Kidney (tissue), 14 donors: Measurements from ENCODE around the gene GJB4. TPM values are rescaled to one million over a fixed set of nuclear protein-coding genes. Genes with fewer than 3 reads are reported as not detected.

Source experiments
- DNase-seq, 5 donors: peaks; one replicate each; pipeline ENCODE4 v3.0.0-alpha.2; 2013 to 2020
- FAIRE-seq: peaks from 2 replicates; lab custom pipeline; 2012; peaks lifted over from hg19 to GRCh38; lab: Jason Lieb, UNC
- H3K27ac ChIP-seq, 2 donors: one replicate each; pipeline ENCODE4 v1.7.0; 2013; ENCODE audit warnings: low read depth in 2 of 2, low read length in 2 of 2, inconsistent platforms in 1 of 2
- H3K27me3 ChIP-seq: one replicate; pipeline ENCODE4 v1.7.1; 2013; ENCODE audit warnings: low read length, inconsistent platforms; ENCODE audit not compliant: control insufficient read depth, insufficient read depth
- H3K36me3 ChIP-seq, 3 donors: one replicate each; pipeline versions ENCODE4 v1.7.0 to v1.7.1; 2013; ENCODE audit warnings: low read length in 3 of 3, control low read depth in 1 of 3, inconsistent platforms in 1 of 3; ENCODE audit not compliant: insufficient read depth in 3 of 3, control insufficient read depth in 2 of 3
- H3K4me1 ChIP-seq, 3 donors: one replicate each; pipeline versions ENCODE4 v1.7.0 to v1.7.1; 2013; ENCODE audit warnings: low read length in 3 of 3, inconsistent platforms in 1 of 3, low read depth in 1 of 3; ENCODE audit not compliant: control insufficient read depth in 2 of 3, insufficient read depth in 2 of 3
- H3K4me3 ChIP-seq, 3 donors: one replicate each; pipeline versions ENCODE4 v1.7.0 to v1.8.1; 2013; ENCODE audit warnings: low read length in 3 of 3, control low read depth in 1 of 3, inconsistent platforms in 1 of 3
- H3K9ac ChIP-seq, 3 donors: one replicate each; pipeline versions ENCODE4 v1.7.0 to v1.7.1; 2013; ENCODE audit warnings: low read length in 3 of 3, control low read depth in 1 of 3, inconsistent platforms in 1 of 3
- H3K9me3 ChIP-seq, 3 donors: one replicate each; pipeline versions ENCODE4 v1.7.0 to v1.7.1; 2013; ENCODE audit warnings: low read length in 3 of 3, control low read depth in 1 of 3, inconsistent platforms in 1 of 3; ENCODE audit not compliant: control insufficient read depth in 2 of 3, insufficient read depth in 1 of 3
- CTCF ChIP-seq: IDR thresholded peaks from 3 replicates; pipeline ENCODE4 v1.5.1; 2012; ENCODE audit warnings: mild to moderate bottlenecking, moderate library complexity, borderline replicate concordance; ENCODE audit not compliant: insufficient read depth; ENCODE audit errors: extremely low read depth
- intact Hi-C: fragments of 100-400 bp; cut with DNase I; formaldehyde crosslinking; loops from one replicate; pipeline ENCODE4 v1.11.1; 2022
- polyA plus RNA-seq: library from polyadenylated mRNA; stranded (reverse); fragments of 350-450 nt; fragmentation: Illumina TruSeq; extraction: RNeasy Lipid Tissue Mini Kit (QIAGEN cat#74804); gene quantifications from one replicate; pipeline ENCODE4 v1.2.3, GENCODE V29; 2014; ENCODE audit warnings: low read depth, low replicate concordance; ENCODE audit not compliant: insufficient read depth
- total RNA-seq: library from RNA; stranded (reverse); fragmentation: NEBNext Ultra II Directional; extraction: Animal tissue kit (Norgen Biotek cat#: 25700); gene quantifications from one replicate; pipeline ENCODE4 v1.2.1, GENCODE V29; 2021
- donor health status: control.
- donor health status: control.
- donor health status: control.
- donor health status: control.
- donor health status: control.
- donor health status: DM: yes; HTN: yes; CAD: no.
- donor health status: Normal renal cell carcinoma (clear cell type).

GJB4 gene
- total and polyA plus RNA-seq, 2 donors from 2014 or later = 0.50 TPM; not detected in 1

- no peaks in the 10 kb centered on the region for H3K27me3 ChIP-seq
- no peaks in the 10 kb centered on the region for H3K36me3 ChIP-seq
- no peak for FAIRE-seq
- intact Hi-C loops = no loop called here
- H3K4me3 ChIP-seq = no peak overlapping the region
- peak in 1 of 5 donors; percentile 63 for DNase-seq
- TF ChIP-seq CTCF = no peak
- no peak overlapping the region for H3K27ac ChIP-seq
- no peak overlapping the region for H3K9ac ChIP-seq
- no peaks in the 10 kb centered on the region for H3K4me1 ChIP-seq
- H3K9me3 ChIP-seq = no peaks in the 10 kb centered on the region
Measured at GRCh38 chr1:34757386-34757785, 2.2 kb upstream of the GJB4 start.

- no peaks in the 10 kb centered on the region for H3K9me3 ChIP-seq
- intact Hi-C loops = no loop called here
- no peak for FAIRE-seq
- H3K27me3 ChIP-seq = no peaks in the 10 kb centered on the region
- TF ChIP-seq CTCF = no peak
- DNase-seq = peak in 3 of 5 donors; percentile 15 to 43 (median 41)
- H3K9ac ChIP-seq = no peak overlapping the region
- no peaks in the 10 kb centered on the region for H3K36me3 ChIP-seq
- no peaks in the 10 kb centered on the region for H3K4me1 ChIP-seq
- no peak overlapping the region for H3K4me3 ChIP-seq
- H3K27ac ChIP-seq = no peak overlapping the region
Measured at GRCh38 chr1:34758751-34759150, 789 bp upstream of the GJB4 start.

- no peaks in the 10 kb centered on the region for H3K4me1 ChIP-seq
- TF ChIP-seq CTCF = no peak
- DNase-seq (peak in 1 of 5 donors; percentile 62), FAIRE-seq (no peak)
- no peaks in the 10 kb centered on the region for H3K27me3 ChIP-seq
- intact Hi-C loops = no loop called here
- H3K4me3 ChIP-seq = no peak overlapping the region
- H3K9me3 ChIP-seq = no peaks in the 10 kb centered on the region
- no peak overlapping the region for H3K9ac ChIP-seq
- H3K27ac ChIP-seq = no peak overlapping the region
- no peaks in the 10 kb centered on the region for H3K36me3 ChIP-seq
Measured at GRCh38 chr1:34761176-34761761, 1.7 kb downstream of the GJB4 start.
